Astrocyte (in vitro differentiated cells and primary cell): ENCODE results near the gene LRRC73.

ENCODE experiments used
- CTCF ChIP-seq: IDR thresholded peaks from 2 replicates; pipeline ENCODE4 v1.5.1; 2011; ENCODE audit warnings: low read depth, mild to moderate bottlenecking, inconsistent platforms, low read length, moderate library complexity; ENCODE audit not compliant: insufficient read depth
- EZH2 ChIP-seq: IDR thresholded peaks from 2 replicates; pipeline ENCODE4 v1.6.1; 2012; ENCODE audit warnings: mild to moderate bottlenecking, low read length, inconsistent platforms; ENCODE audit not compliant: insufficient read depth

DNA sequence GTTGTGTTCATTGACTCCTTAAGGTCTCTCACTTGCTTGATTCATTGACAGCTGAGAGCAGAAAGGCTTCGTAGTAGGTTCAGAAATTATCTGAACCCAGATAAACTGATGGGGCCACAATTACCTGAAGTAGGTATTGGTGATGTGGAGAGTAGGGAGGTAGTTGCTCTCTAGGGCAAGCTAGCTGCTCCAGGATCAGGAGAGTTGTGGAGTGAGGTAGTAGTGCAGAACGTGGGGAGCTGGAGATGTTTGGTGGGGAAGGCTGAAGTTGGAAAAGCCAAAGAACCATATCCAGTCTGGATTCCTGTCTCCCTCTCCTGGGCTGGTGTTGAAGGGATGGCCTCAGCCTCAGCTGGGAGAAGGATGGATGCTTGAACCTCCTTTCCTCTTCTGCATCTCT, 16.9 kb downstream of the LRRC73 start:
- TF ChIP-seq CTCF: no peak
- no peak for TF ChIP-seq EZH2
